Tongue (tissue), 2 donors: ENCODE measurements around the gene GGT6. TPM values are rescaled to one million over a fixed set of nuclear protein-coding genes. Genes with fewer than 3 reads are reported as not detected.

Experiments used
- DNase-seq: peaks from one replicate; pipeline ENCODE4 v3.0.0-alpha.2; 2015
- total RNA-seq: library from RNA; depleted of rRNA; stranded (reverse); fragments of >200 nt; gene quantifications from one replicate; pipeline ENCODE4 v1.2.3, GENCODE V29; 2014

GGT6 gene
- total RNA-seq, 1 donor from 2014 or later = 10.5 TPM

GRCh38 chr17:4522661-4523060 is 37.7 kb downstream of the GGT6 start:
- no peak for DNase-seq

- DNase-seq = no peak
Measured at GRCh38 chr17:4520894-4521600, 39.3 kb downstream of the GGT6 start.

- peak; percentile 43 for DNase-seq
Measured at GRCh38 chr17:4520060-4520893, 40.1 kb downstream of the GGT6 start.

GRCh38 chr17:4519361-4519788 is 41.0 kb downstream of the GGT6 start:
- DNase-seq = no peak

GRCh38 chr17:4518901-4519300 is 41.5 kb downstream of the GGT6 start:
- DNase-seq = no peak

GRCh38 chr17:4516735-4517134 is 43.6 kb downstream of the GGT6 start:
- DNase-seq = peak; percentile 60

GRCh38 chr17:4515501-4515900 is 44.9 kb downstream of the GGT6 start:
- DNase-seq = no peak

- no peak for DNase-seq
Measured at GRCh38 chr17:4514779-4515178, 45.6 kb downstream of the GGT6 start.

GRCh38 chr17:4514206-4514605 is 46.2 kb downstream of the GGT6 start:
- DNase-seq = peak; percentile 45

GRCh38 chr17:4513113-4514032 is 47.0 kb downstream of the GGT6 start:
- no peak for DNase-seq

GRCh38 chr17:4512156-4513112 is 47.9 kb downstream of the GGT6 start:
- DNase-seq = no peak

- no peak for DNase-seq
Measured at GRCh38 chr17:4511199-4511932, 49.0 kb downstream of the GGT6 start.

- DNase-seq = no peak
Measured at GRCh38 chr17:4510618-4510941, 49.8 kb downstream of the GGT6 start.

- DNase-seq = no peak
Measured at GRCh38 chr17:4509923-4510617, 50.3 kb downstream of the GGT6 start.

GRCh38 chr17:4509401-4509800 is 51.0 kb downstream of the GGT6 start:
- DNase-seq = no peak

GRCh38 chr17:4508207-4508606 is 52.2 kb downstream of the GGT6 start:
- no peak for DNase-seq

- DNase-seq = no peak
Measured at GRCh38 chr17:4507361-4508111, 52.8 kb downstream of the GGT6 start.
